ENCODE measurements around the gene SLC16A11.
"Not testable (repeated sequence)": the region's sequence is repeated elsewhere in the genome, so short reads cannot be mapped to it uniquely, and the experiment has no call there.

Gene SLC16A11, protein sequence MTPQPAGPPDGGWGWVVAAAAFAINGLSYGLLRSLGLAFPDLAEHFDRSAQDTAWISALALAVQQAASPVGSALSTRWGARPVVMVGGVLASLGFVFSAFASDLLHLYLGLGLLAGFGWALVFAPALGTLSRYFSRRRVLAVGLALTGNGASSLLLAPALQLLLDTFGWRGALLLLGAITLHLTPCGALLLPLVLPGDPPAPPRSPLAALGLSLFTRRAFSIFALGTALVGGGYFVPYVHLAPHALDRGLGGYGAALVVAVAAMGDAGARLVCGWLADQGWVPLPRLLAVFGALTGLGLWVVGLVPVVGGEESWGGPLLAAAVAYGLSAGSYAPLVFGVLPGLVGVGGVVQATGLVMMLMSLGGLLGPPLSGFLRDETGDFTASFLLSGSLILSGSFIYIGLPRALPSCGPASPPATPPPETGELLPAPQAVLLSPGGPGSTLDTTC

GRCh38 chr17:7043497-7044198, at the start of gene SLC16A11:
Gene SLC16A11, minus strand, starts transcription at chr17:7044092. Its CDS starts 579 bp downstream, at chr17:7043513.
- DNase-seq, result no peak

DNA sequence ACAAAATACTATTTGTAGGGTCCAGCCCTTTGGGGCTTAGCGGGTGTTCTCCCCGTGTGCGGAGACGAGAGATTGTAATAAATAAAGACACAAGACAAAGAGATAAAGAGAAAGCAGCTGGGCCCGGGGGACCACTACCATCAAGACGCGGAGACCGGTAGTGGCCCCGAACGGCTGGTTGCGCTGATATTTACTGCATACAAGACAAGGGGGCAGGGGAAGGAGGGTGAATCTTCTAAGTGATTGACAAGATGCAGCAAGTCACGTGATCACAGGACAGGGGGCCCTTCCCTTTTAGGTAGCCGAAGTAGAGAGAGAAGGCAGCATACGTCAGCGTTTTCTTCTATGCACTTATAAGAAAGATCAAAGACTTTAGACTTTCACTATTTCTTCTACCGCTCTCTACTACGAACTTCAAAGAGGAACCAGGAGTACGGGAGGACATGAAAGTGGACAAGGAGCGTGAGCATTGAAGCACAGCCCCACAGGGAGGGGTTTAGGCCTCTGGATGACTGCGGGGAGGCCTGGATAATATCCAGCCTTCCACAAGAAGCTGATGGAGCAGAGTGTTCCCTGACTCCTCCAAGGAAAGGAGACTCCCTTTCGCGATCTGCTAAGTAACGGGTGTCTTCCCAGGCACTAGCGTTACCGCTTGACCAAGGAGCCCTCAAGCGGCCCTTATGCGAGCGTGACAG, 47.6 kb upstream of the SLC16A11 start:
- DNase-seq, result not testable (repeated sequence)

- not testable (repeated sequence) for DNase-seq
Measured at GRCh38 chr17:7089570-7089969, 45.7 kb upstream of the SLC16A11 start.

DNA sequence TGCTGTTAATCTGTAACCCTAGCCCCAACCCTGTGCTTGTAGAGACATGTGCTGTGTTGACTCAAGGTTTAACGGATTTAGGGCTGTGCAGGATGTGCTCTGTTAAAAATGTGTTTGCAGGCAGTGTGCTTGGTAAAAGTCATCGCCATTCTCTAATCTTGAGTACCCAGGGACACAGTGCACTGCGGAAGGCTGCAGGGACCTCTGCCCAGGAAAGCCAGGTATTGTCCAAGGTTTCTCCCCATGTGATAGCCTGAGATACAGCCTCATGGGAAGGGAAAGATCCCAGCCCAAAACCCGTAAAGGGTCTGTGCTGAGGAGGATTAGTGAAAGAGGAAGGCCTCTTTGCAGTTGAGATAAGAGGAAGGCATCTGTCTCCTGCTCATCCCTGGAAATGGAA, 44.5 kb upstream of the SLC16A11 start:
- not testable (repeated sequence) for DNase-seq

GRCh38 chr17:7084088-7084487, 40.2 kb upstream of the SLC16A11 start:
- no peak for DNase-seq

DNA sequence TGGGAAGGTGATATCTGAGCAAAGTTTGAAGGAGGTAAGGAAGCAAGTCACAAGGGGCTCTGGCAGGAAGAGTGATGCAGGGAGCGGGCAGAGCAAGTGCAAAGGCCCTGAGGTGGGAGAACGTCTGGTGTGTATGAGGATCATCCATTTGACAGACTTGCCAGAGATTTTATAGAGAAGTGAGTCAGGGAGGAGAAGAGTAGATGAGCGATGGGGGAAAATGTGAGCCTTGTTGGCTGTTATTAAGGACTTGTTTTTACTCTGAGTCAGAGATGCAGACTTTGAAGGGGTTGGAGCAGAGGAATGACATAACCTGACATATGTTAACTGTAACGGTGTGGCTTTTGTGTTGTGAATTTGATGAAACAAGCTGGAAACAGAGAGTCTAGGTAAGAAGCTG, 39.7 kb upstream of the SLC16A11 start:
- DNase-seq, result no peak

DNA sequence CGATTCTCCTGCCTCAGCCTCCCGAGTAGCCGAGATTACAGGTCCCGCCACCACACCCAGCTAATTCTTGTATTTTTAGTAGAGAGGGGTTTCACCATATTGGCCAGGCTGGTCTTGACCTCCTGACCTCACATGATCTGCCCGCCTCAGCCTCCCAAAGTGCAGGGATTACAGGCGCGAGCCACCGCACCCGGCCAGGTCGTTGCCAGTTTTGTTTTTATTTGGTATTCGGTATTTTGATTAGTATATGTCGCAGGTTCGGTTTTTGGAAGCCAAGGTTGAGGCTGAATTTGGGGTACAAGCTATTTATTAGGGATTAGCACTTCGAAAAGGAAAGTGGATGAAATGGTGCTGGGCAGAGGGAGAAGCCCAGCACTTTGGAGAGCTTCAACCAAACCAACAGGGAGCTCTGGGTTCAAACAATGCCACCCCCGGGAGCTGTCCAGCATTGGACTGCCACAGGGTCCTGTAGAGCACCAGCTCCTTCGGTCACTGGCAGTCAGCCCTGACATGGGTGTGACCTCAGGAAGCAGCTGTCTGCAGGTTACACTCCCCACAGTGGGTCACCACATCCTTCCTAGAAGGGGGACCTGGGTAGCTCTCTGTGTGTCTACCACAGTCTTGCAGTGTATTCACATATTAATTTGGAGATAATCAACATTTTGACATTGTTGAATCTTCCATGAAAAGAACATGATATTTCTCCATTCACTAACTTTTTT, 37.6 kb upstream of the SLC16A11 start:
- DNase-seq, result no peak

DNA sequence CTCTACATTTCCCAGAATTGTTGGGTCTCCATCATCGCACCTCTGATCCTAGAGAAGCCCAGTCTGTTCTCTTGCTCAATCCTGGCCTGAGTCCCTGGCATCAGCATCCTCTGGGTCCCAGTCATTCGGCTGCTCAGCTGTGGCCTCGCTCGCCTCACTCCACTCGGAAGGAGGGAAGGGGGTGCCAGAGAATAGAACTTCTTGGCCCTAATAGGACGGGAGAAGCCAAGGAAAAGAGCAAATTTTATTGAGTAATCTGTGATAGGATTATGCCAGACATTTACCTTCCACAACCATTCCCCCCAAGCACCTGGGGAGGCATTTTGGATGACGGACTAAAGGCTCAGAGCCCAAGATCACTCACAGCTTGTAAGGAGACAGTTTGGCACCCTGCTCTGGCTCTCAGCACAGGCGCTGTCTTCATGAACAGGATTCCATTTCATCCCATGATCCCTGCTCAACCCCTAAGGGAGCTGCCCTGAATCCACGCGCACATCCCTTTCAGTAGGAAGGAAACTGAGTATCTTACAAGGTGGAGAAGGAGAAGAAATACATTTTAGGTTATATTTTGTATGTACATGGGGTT, 36.7 kb upstream of the SLC16A11 start:
- no peak for DNase-seq

DNA sequence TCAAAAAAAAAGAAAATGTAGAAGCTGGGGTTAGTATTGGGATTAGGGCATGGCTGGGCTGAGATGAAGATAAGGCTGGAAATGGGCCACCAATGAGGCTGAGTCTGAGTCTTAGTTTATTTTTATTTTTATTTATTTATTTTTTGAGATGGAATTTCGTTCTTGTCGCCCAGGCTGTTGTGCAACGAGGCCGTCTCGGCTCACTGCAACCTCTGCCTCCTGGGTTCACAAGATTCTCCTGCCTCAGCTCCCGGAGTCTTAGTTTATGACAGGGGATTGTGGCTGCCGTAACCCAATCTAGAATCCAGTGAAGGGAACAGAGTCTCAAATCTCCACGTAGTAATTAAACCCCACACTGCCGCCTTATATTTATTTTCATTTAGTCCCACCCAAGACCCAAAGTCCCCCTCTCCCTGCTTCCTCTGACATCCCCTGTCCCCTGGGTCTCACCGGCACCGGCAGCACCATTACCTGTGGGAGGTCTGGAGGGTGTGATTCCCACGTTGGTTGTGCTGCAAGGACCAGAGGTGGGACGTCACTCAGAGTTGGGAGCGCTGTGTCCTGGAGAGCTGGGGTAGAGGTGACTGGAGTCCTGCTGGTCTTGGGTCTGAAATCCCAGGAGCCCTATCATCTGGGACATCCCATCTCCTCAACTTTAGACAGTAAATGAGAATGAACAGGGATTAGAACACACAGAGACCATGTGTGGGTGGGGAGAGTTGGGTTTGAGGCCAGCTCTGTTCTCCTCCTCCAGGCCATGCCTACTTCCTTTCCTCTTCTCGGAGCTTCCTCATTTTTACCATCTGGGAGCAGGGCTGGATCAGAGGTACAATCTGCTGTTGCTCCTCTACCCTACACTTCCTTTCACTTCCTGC, 35.9 kb upstream of the SLC16A11 start, which contains the start of gene CLEC10A:
TSS of gene CLEC10A (minus strand) at position 671 of the 875 bp plus-strand sequence. CDS start 1,439 bp downstream, outside the sequence.
- no peak for DNase-seq

- DNase-seq, result no peak
Measured at GRCh38 chr17:7078711-7079110, 34.8 kb upstream of the SLC16A11 start.

GRCh38 chr17:7077911-7078546, 34.1 kb upstream of the SLC16A11 start:
- DNase-seq, result no peak

- no peak for DNase-seq
Measured at GRCh38 chr17:7074931-7075330, 31.0 kb upstream of the SLC16A11 start.

DNA sequence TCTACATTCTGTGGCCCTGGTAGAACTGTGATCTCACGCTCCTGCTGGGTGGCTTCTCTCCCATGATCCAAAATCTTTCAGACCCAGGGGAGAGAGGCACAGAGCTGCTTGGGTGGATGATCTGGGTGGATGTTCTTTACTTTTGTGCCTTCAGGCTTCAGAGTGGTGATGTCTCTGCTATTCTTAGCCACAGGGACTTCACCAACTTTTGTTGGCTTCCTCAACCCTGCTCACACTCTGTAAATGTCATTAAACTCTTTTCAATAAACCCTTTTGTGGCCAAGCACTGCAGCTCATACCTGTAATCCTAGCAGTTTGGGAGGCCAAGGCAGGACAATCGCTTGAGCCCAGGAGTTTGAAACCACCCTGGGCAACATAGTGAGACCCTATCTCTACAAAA, 28.5 kb upstream of the SLC16A11 start:
- DNase-seq, result no peak

DNA sequence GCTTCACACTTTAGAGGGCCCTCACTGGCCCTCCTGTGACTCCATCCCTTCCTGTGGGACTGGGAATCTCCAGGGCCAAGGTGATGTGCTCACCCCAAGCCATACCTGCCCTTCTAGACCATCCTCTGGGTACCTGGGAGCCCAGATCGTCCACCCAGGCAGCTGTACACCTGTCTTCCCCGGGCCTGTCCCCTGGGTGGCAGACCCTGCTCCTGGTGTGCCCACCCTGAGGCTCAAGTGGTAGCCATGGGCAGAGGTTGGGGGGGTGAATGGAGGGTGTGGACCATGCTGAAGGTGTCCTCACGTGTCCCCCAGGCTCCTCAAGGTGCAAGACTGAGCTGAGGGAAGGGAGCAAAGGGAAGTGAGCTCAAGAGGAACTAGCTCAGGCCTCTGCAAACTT, 26.8 kb upstream of the SLC16A11 start:
- DNase-seq, result no peak

DNA sequence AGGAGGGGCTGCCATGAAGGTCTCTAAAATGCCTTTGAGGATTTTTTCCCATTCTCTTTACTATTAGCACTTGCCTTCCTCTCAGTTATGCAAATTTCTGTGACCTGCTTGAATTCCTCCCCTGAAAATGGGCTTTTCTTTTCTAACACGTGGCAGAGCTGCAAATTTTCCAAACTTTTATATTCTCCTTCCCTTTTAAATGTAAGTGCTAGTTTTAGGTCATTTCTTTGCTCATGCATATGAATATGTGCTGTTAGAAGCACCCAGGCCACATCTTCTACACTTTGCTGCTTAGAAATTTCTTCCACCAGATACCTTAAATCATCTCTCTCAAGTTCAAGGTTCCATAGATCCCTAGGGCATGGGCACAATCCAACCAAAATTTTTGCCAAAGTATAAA, 24.4 kb upstream of the SLC16A11 start:
- no peak for DNase-seq

GRCh38 chr17:7067198-7067597, 23.3 kb upstream of the SLC16A11 start:
- DNase-seq, result no peak

- DNase-seq, result no peak
Measured at GRCh38 chr17:7064261-7064660, 20.4 kb upstream of the SLC16A11 start.

GRCh38 chr17:7063518-7064094, 19.7 kb upstream of the SLC16A11 start:
- no peak for DNase-seq

- DNase-seq, result no peak
Measured at GRCh38 chr17:7060165-7060891, 16.4 kb upstream of the SLC16A11 start.

Data from NCI-H2227 treated with DMSO at 0.1 percent for 48 hours (cell line).